C4-2B (cell line): Measurements from ENCODE around the gene NCK1.

Experiments
- H3K27ac ChIP-seq: fragments of 450-650 bp; 2 replicates; pipeline ENCODE4 v1.5.1; 2017
- ZFX ChIP-seq: fragments of 450-650 bp; IDR thresholded peaks from 2 replicates; pipeline ENCODE4 v1.6.1; 2017
- TF ChIP-seq, protein P1 (sequence below): fragments of 450-650 bp; conservative IDR thresholded peaks from 2 replicates; pipeline ENCODE4 v1.5.1; 2017; ENCODE audit warnings: mild to moderate bottlenecking

Gene NCK1

DNA sequence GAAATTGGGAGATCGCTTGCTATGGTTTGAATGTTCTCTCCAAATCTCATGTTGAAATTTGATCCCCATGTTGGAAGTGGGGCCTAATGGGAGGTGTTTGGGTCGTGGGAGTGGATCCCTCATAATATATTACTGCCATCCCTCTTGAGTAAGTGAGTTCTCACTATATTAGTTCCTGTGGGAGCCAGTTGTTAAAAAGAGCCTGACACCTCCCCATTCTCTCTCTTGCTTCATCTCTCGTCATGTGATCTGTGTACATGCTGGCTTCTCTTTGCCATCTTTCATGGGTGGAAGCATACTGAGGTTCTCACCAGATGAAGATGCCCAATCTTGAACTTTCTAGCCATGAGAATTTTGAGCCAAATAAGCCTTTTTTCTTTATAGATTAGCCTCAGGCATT lies 52.7 kb downstream of the NCK1 start:
- TF ChIP-seq, protein P1, sequence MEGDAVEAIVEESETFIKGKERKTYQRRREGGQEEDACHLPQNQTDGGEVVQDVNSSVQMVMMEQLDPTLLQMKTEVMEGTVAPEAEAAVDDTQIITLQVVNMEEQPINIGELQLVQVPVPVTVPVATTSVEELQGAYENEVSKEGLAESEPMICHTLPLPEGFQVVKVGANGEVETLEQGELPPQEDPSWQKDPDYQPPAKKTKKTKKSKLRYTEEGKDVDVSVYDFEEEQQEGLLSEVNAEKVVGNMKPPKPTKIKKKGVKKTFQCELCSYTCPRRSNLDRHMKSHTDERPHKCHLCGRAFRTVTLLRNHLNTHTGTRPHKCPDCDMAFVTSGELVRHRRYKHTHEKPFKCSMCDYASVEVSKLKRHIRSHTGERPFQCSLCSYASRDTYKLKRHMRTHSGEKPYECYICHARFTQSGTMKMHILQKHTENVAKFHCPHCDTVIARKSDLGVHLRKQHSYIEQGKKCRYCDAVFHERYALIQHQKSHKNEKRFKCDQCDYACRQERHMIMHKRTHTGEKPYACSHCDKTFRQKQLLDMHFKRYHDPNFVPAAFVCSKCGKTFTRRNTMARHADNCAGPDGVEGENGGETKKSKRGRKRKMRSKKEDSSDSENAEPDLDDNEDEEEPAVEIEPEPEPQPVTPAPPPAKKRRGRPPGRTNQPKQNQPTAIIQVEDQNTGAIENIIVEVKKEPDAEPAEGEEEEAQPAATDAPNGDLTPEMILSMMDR = no peak
- no peak for TF ChIP-seq ZFX
- H3K27ac ChIP-seq = no peak overlapping the region

DNA sequence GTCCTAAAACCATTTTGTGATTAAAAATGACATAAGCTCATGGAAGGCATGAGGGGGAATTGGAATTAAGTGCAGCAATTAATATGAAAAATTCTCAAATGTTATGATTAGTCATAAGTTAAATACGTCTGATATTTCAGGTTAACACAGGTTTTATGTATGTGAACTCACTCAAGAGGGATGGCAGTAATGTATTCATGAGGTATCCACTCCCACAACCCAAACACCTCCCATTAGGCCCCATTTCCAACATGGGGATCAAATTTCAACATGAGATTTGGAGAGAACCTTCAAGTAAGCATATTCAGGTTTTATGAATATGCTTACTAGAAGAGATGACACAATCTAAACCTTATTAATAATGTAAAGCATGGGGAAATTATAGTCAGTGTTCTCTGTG lies 54.2 kb downstream of the NCK1 start:
- H3K27ac ChIP-seq = no peak overlapping the region
- no peak for TF ChIP-seq ZFX
- TF ChIP-seq, protein P1 = no peak

DNA sequence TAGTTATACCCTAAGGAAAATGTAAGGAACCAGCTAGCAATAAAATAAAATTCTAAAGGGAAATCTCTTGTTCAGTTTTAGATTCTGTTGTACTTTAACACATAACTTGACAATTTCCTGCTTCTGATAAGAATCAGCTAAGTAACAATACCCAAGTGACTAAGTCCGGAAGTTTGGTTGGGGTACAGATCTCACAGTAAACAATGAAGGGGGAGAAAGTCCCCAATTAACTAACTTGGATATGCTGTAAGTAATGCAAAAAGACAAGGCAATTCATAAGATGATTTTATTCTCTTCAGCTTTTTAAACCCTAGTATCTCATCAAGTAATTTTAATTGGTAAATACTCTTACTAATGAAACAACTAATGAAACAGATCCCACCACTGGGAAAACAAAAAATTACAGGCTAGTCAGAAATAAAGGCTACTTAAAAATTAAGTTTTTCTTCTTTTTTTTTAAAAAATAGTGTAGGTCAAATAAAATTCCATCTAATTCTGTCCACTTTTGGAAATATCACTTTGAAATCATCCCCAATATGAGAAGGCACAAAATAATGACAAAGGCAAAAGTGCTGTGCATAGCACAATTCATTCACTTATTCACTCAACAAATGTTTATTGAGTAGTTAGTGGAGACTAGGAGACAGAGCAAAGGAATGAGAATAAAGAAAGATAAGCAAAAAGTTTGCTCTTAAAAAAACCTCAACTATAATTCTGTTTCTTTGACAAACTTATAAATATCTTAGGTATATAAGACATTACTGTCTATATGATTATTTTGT lies 58.0 kb downstream of the NCK1 start:
- no peak overlapping the region for H3K27ac ChIP-seq
- TF ChIP-seq ZFX = no peak
- TF ChIP-seq, protein P1 = no peak

DNA sequence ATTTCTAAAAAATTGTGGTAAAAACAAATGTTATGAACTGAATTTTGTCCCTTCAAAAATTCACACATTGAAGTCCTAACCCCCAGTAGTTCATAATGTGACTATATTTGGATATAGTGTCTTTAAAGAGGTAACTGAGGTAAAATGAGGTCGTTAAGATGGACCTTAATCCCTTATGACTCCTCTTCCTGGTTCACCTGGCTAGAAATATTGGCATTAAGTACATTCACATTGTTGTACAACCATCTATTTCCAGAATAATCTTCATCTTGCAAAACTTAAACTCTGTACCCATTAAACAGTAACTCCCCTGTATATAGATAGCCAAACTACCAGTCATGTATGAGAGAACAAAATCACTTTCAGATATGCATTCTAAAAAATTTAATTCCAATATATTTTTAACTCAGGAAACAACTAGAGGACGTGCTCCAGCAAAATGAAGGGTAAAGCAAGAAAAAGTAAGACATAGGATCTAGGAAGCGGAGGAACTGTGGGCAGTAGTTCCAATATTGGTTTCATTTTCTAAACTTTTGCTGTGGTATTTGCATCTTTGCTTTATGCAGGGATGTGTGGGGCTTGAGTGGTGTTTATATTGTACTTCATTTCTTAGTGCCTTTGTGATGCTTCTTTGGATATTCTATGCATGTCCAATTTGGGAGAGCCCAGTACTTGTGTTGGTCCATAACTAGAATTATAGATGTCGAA lies 59.0 kb downstream of the NCK1 start:
- no peak overlapping the region for H3K27ac ChIP-seq
- no peak for TF ChIP-seq ZFX
- TF ChIP-seq, protein P1 = no peak

DNA sequence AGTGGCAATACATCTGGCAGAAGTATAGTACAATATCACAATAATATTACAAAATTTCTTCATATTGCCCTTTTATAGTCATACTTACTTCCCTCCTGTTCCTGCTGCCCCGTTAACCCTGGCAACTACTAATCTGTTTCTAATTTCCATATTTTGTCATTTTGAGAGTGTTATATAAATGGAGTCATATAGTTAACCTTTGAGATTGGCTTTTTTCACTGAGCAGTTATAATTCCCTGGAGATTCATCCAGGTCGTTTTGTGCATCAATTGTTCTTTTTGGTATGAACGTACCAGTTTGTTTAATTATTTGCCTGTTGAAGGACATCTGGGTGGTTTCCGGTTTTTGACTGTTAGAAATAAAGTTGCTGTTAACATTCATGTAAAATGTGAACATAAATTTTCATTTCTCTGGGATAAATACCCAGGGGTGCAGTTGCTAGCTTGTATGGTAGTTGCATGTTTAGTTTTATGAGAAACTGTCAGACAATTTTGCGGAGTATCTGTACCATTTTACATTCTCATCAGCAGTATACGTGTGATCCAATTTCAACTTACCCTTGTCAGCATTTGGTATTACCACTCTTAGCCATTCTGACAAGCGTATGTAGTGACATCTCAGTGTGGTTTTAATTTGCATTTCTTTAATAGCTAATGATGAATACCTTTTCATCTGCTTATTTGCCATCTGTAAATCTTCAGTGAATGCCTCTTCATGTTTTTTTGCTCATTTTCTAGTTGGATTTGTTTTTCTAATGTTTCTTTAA lies 63.6 kb downstream of the NCK1 start:
- TF ChIP-seq, protein P1 = no peak
- no peak for TF ChIP-seq ZFX
- H3K27ac ChIP-seq = no peak overlapping the region

DNA sequence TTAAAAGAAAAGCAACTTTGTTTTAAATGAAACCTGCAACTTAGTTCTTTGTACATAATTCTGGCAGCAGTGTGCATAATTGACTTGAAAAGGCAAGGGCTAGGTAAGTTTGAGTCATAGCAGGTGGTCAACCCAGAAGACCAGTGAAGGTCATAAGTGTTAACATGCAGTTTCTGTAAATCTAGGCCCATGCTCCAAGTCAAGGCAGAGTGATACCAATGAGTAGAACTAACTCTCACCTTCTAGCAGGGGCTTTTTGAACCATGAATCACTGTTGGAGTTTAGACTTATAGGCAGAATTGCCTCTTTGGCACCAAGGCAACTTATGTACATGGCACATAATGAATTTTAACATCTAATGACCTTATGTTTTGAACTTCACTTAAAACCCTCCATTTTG lies 66.2 kb downstream of the NCK1 start:
- H3K27ac ChIP-seq = no peak overlapping the region
- no peak for TF ChIP-seq ZFX
- TF ChIP-seq, protein P1 = no peak
